ENCODE results near the gene DNAH2. TPM values are rescaled to one million over a fixed set of nuclear protein-coding genes. Genes with fewer than 3 reads are reported as not detected.

Gene DNAH2
- total and polyA plus RNA-seq, 9 of the 15 experiments (the other 6 are each of a cell fraction or from before 2014, with no cell fraction given), result 0.03 TPM; not detected in 8

DNA sequence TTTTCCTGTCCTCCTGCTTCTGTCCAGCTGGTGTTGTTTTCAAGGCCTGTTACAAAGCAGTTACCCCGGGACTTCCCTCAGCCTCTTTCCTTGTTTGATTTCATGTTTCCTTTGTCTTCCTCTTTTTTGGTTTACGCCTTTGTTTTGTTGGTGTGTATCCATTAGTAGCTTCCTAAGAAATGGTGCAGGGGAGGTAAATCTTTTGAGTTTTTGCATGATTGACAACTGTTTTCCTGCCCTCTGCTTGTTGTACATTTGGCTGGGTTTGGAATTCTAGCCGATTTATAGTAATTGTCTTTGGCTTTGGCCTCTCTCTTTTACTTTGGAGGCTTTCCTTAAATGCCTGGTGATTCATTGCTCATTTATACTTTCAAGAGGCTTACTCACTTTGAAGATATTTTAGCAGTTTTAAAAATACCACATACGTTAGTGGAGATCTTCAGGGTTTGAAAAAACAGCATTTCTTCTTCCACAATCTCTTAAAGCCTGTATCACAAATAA, 32.8 kb downstream of the DNAH2 start (continued):
- no peak for TF ChIP-seq KAT2B (IDR thresholded peaks at IDR 0.05; ENCODE audit: low read depth, low read length)

DNA sequence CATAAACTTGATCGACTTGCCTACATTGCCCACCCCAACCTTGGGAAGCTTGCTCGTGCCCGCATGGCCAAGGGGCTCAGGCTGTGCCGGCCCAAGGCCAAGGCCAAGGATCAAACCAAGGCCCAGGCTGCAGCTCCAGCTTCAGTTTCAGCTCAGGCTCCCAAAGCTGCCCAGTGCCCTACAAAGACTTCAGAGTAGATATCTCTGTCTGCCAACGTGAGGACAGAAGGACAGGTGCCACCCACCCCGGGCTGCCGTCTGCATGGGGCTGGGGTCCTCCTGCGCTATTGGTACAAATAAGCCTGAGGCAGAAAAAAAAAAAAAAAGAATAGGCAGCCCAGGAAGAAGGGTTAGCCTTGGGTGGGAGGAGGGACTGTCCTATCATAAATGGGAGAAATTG, 37.1 kb downstream of the DNAH2 start:
- no peak for ATAC-seq
- POLR2A ChIA-PET, result no interaction called here
- Histone ChIP-seq H3K9me3 (replicated peaks; ENCODE audit: control insufficient read depth, insufficient read depth, low read depth, low read length) (no peaks in the 10 kb centered on the region), H3K27ac (ENCODE audit: extremely low read depth, low read depth, low read length) (no peak overlapping the region), H3K4me2 (ENCODE audit: insufficient read depth, low read length) (no peak overlapping the region), H3K4me3 (no peak overlapping the region), H3K79me2 (ENCODE audit: control insufficient read depth, insufficient read depth, low read length) (no peaks in the 10 kb centered on the region), H4K20me1 (replicated peaks; ENCODE audit: control insufficient read depth, insufficient read depth, low read length) (no peaks in the 10 kb centered on the region), H3K4me1 (replicated peaks in 1 of 2; ENCODE audit: control insufficient read depth in 2 of 2, insufficient read depth in 2 of 2, low read length in 2 of 2) (no peaks in the 10 kb centered on the region), H3K27me3 (ENCODE audit: control insufficient read depth in 2 of 2, insufficient read depth in 2 of 2, low read length in 2 of 2) (peaks cover 0 to 33% of the 10 kb centered on the region in 2 experiments; a peak in 3 of 5 replicates), H3K9ac (ENCODE audit: insufficient read depth in 1 of 2, low read depth in 2 of 2, low read length in 2 of 2) (no peak overlapping the region), H3K9me1 (ENCODE audit: control insufficient read depth, insufficient read depth, low read length) (no peaks in the 10 kb centered on the region), H2AFZ (ENCODE audit: low read depth, low read length) (no peak overlapping the region), H3K36me3 (ENCODE audit: control insufficient read depth, insufficient read depth, low read length) (no peaks in the 10 kb centered on the region)
- WGBS (ENCODE audit: insufficient coverage, low coverage, missing lambda C conversion rate), result 14% methylated on average over 5 of the region's 8 CpGs
- CTCF ChIA-PET (ENCODE audit: low intra/inter-chr PET ratio), result no interaction called here
- no TSS peak for BruUV-seq (replicated peaks)
- no peak for FAIRE-seq
- TF ChIP-seq, protein P1, sequence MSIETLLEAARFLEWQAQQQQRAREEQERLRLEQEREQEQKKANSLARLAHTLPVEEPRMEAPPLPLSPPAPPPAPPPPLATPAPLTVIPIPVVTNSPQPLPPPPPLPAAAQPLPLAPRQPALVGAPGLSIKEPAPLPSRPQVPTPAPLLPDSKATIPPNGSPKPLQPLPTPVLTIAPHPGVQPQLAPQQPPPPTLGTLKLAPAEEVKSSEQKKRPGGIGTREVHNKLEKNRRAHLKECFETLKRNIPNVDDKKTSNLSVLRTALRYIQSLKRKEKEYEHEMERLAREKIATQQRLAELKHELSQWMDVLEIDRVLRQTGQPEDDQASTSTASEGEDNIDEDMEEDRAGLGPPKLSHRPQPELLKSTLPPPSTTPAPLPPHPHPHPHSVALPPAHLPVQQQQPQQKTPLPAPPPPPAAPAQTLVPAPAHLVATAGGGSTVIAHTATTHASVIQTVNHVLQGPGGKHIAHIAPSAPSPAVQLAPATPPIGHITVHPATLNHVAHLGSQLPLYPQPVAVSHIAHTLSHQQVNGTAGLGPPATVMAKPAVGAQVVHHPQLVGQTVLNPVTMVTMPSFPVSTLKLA (conservative IDR thresholded peaks at IDR 0.05), result no peak
- TF ChIP-seq, protein P2, sequence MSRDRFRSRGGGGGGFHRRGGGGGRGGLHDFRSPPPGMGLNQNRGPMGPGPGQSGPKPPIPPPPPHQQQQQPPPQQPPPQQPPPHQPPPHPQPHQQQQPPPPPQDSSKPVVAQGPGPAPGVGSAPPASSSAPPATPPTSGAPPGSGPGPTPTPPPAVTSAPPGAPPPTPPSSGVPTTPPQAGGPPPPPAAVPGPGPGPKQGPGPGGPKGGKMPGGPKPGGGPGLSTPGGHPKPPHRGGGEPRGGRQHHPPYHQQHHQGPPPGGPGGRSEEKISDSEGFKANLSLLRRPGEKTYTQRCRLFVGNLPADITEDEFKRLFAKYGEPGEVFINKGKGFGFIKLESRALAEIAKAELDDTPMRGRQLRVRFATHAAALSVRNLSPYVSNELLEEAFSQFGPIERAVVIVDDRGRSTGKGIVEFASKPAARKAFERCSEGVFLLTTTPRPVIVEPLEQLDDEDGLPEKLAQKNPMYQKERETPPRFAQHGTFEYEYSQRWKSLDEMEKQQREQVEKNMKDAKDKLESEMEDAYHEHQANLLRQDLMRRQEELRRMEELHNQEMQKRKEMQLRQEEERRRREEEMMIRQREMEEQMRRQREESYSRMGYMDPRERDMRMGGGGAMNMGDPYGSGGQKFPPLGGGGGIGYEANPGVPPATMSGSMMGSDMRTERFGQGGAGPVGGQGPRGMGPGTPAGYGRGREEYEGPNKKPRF (IDR thresholded peaks at IDR 0.05; ENCODE audit: low read depth, low read length), result no peak
- TF ChIP-seq, protein P3, sequence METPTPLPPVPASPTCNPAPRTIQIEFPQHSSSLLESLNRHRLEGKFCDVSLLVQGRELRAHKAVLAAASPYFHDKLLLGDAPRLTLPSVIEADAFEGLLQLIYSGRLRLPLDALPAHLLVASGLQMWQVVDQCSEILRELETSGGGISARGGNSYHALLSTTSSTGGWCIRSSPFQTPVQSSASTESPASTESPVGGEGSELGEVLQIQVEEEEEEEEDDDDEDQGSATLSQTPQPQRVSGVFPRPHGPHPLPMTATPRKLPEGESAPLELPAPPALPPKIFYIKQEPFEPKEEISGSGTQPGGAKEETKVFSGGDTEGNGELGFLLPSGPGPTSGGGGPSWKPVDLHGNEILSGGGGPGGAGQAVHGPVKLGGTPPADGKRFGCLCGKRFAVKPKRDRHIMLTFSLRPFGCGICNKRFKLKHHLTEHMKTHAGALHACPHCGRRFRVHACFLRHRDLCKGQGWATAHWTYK (CRISPR knock-in tag; IDR thresholded peaks at IDR 0.05), result no peak
- TF ChIP-seq KLF13 (tag; IDR thresholded peaks at IDR 0.05; ENCODE audit: borderline replicate concordance, low read depth) (no peak), SRSF1 (IDR thresholded peaks at IDR 0.05; ENCODE audit: low read depth, low read length) (no peak)
- intact Hi-C loops (cut with micrococcal nuclease) (no loop called here), in situ Hi-C loops (cut with MboI) (no loop called here)
- no peak for DNase-seq (ENCODE audit: extremely low read depth in 1 of 4, low spot score in 3 of 4)

All from K562 (cell line).